KMS-11 (cell line): Measurements from ENCODE around the gene EDIL3.

Experiments used
- H2AFZ ChIP-seq: fragments of 200-600 bp; sonication (generic); 2 replicates; pipeline ENCODE4 v1.6.1; 2016; ENCODE audit warnings: antibody characterized with exemption, mixed run types, low read depth
- H3K27ac ChIP-seq: fragments of 200-600 bp; sonication (generic); 2 replicates; pipeline ENCODE4 v1.6.1; 2016; ENCODE audit warnings: mild to moderate bottlenecking, mixed run types
- H3K27me3 ChIP-seq: fragments of 200-600 bp; sonication (generic); 2 replicates; pipeline ENCODE4 v1.6.1; 2017; ENCODE audit warnings: mild to moderate bottlenecking, low read depth, mixed run types, moderate library complexity; ENCODE audit not compliant: insufficient read depth
- H3K36me3 ChIP-seq: fragments of 200-600 bp; sonication (generic); 2 replicates; pipeline ENCODE4 v1.6.1; 2017; ENCODE audit warnings: mild to moderate bottlenecking, mixed run types; ENCODE audit not compliant: insufficient read depth
- H3K4me1 ChIP-seq: fragments of 200-600 bp; sonication (generic); 2 replicates; pipeline ENCODE4 v1.6.1; 2016; ENCODE audit warnings: mild to moderate bottlenecking, low read depth, mixed run types; ENCODE audit not compliant: poor library complexity, severe bottlenecking
- H3K4me2 ChIP-seq: fragments of 200-600 bp; sonication (generic); 2 replicates; pipeline ENCODE4 v1.7.0; 2016; ENCODE audit warnings: mild to moderate bottlenecking, mixed run types
- H3K4me3 ChIP-seq: fragments of 200-600 bp; sonication (generic); IDR thresholded peaks from 2 replicates; pipeline ENCODE4 v1.6.1; 2017; ENCODE audit warnings: low read depth, low read length, mixed read lengths; ENCODE audit not compliant: insufficient read depth
- H3K79me2 ChIP-seq: fragments of 200-600 bp; sonication (generic); 2 replicates; pipeline ENCODE4 v1.6.1; 2016; ENCODE audit warnings: low read depth, mixed run types; ENCODE audit not compliant: insufficient read depth
- H3K9ac ChIP-seq: fragments of 200-600 bp; sonication (generic); 2 replicates; pipeline ENCODE4 v1.6.1; 2016; ENCODE audit warnings: mild to moderate bottlenecking, mixed run types
- H4K20me1 ChIP-seq: fragments of 200-600 bp; sonication (generic); 2 replicates; pipeline ENCODE4 v1.6.1; 2016; ENCODE audit warnings: mild to moderate bottlenecking, mixed run types; ENCODE audit not compliant: insufficient read depth
- CTCF ChIP-seq: fragments of 200-600 bp; sonication (generic); conservative IDR thresholded peaks from 2 replicates; pipeline ENCODE4 v1.6.1; 2017; ENCODE audit warnings: low read depth, mild to moderate bottlenecking, antibody characterized with exemption, low read length, moderate library complexity, mixed read lengths

EDIL3 gene

GRCh38 chr5:83972236-83972635, 412.4 kb downstream of the EDIL3 start:
- no peaks in the 10 kb centered on the region for H3K4me1 ChIP-seq
- H3K79me2 ChIP-seq, result no peaks in the 10 kb centered on the region
- H2AFZ ChIP-seq, result no peak overlapping the region
- H3K27ac ChIP-seq, result no peak overlapping the region
- TF ChIP-seq CTCF, result no peak
- no peaks in the 10 kb centered on the region for H3K27me3 ChIP-seq
- no peaks in the 10 kb centered on the region for H3K36me3 ChIP-seq
- H3K9ac ChIP-seq, result no peak overlapping the region
- no peak overlapping the region for H3K4me3 ChIP-seq
- no peak overlapping the region for H3K4me2 ChIP-seq
- no peaks in the 10 kb centered on the region for H4K20me1 ChIP-seq

GRCh38 chr5:83967417-83967816, 417.3 kb downstream of the EDIL3 start:
- Histone ChIP-seq H2AFZ (no peak overlapping the region), H3K79me2 (no peaks in the 10 kb centered on the region), H3K27me3 (no peaks in the 10 kb centered on the region), H3K27ac (no peak overlapping the region), H4K20me1 (no peaks in the 10 kb centered on the region), H3K4me1 (no peaks in the 10 kb centered on the region), H3K4me2 (no peak overlapping the region), H3K9ac (no peak overlapping the region), H3K36me3 (no peaks in the 10 kb centered on the region), H3K4me3 (no peak overlapping the region)
- no peak for TF ChIP-seq CTCF

- Histone ChIP-seq H3K36me3 (no peaks in the 10 kb centered on the region), H3K9ac (no peak overlapping the region), H3K4me1 (no peaks in the 10 kb centered on the region), H4K20me1 (no peaks in the 10 kb centered on the region), H3K27ac (no peak overlapping the region), H3K4me2 (no peak overlapping the region), H3K4me3 (no peak overlapping the region), H3K79me2 (no peaks in the 10 kb centered on the region), H3K27me3 (no peaks in the 10 kb centered on the region), H2AFZ (no peak overlapping the region)
- TF ChIP-seq CTCF, result no peak
Observed at GRCh38 chr5:83965441-83965840, 419.2 kb downstream of the EDIL3 start.

- TF ChIP-seq CTCF, result no peak
- Histone ChIP-seq H3K27ac (no peak overlapping the region), H3K9ac (no peak overlapping the region), H3K4me2 (no peak overlapping the region), H3K4me1 (no peaks in the 10 kb centered on the region), H3K79me2 (no peaks in the 10 kb centered on the region), H3K4me3 (no peak overlapping the region), H3K36me3 (no peaks in the 10 kb centered on the region), H4K20me1 (no peaks in the 10 kb centered on the region), H2AFZ (no peak overlapping the region), H3K27me3 (no peaks in the 10 kb centered on the region)
Observed at GRCh38 chr5:83964271-83964670, 420.4 kb downstream of the EDIL3 start.

GRCh38 chr5:83957188-83957587, 427.5 kb downstream of the EDIL3 start:
- no peak for TF ChIP-seq CTCF
- Histone ChIP-seq H2AFZ (no peak overlapping the region), H3K27ac (no peak overlapping the region), H4K20me1 (no peaks in the 10 kb centered on the region), H3K27me3 (no peaks in the 10 kb centered on the region), H3K9ac (no peak overlapping the region), H3K4me3 (no peak overlapping the region), H3K4me2 (no peak overlapping the region), H3K79me2 (no peaks in the 10 kb centered on the region), H3K36me3 (no peaks in the 10 kb centered on the region), H3K4me1 (no peaks in the 10 kb centered on the region)
